ENCODE results near the gene MYH14.
A peak's percentile ranks its signal among the peaks of the same experiment; 100 is the strongest.

MYH14 gene

DNA sequence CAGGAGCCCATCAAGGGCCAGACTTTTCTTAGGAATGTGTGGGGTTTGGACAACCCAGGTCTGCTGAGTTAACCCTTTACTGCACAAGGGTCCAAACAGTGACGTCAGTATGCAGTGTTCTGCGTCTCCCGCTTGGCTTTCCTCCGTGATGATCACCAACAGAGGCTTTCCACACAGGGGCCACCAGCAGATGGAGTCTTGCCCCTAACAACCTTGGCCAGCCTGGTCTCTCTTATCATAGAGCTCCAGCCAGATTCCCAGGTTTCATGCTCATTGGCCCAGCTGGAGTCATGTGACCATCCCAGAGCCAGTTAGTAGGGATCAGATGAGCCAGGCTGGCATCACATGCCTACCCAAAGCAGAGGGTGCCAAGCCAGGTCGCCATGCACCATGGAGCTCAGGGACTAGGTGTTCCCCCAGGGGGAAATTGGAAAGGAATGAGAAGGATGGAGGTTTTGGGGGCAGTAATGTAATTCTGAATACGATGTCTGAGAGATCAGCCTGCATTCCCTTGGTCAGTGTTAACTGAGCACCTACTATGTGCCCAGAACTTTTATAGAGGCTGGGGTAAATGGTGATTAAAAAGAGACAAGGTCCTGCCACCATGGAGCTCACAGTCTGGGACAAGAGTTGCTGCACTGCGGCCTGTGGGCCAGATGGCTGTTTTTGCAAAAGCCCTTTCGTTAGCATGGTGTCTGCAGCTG lies 61.2 kb downstream of the MYH14 start:
- DNase-seq: peak in 1 of 4 experiments; percentile 10

DNA sequence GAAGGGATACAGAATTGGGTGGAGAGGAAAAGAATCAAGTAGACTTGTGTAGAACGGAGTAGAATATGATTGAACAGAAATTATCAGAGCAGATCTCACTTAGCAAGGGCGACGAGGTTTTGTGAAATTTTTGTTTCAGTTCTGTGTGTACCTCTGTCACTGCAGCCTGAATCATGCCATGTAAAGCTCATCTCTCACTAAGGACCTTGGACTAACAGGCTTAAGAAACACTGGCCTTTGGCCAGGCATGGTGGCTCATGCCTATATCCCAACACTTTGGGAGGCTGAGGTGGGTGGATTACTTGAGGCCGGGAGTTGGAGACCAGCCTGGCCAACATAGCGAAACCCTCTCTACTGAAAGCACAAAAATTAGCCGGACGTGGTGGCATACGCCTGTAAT lies 62.6 kb downstream of the MYH14 start:
- no peak for DNase-seq

DNA sequence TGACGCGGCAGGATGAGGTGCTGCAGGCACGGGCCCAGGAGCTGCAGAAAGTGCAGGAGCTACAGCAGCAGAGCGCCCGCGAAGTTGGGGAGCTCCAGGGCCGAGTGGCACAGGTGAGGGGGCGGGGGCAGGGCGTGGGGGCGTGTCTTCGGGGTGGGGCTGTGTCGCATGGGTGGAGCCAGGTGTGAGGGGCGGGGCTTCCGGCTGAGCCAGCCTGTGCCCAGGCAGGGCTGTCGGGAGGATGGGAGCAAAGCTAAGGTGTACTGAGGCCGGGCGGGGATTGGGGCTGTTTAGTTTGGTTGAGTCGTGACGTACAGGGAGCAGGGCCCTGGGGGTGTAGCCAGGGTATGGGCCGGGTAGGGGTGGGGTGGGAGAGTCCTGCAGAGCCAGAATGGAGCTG lies 63.5 kb downstream of the MYH14 start:
- no peak for DNase-seq

GRCh38 chr19:50268041-50268440 lies 64.6 kb downstream of the MYH14 start:
- peak in 1 of 4 experiments; percentile 22 for DNase-seq

- DNase-seq: no peak
Observed at GRCh38 chr19:50268501-50268900, 65.1 kb downstream of the MYH14 start.

GRCh38 chr19:50269653-50270052 lies 66.2 kb downstream of the MYH14 start:
- DNase-seq: no peak

GRCh38 chr19:50272263-50272897 lies 69.0 kb downstream of the MYH14 start:
- no peak for DNase-seq

DNA sequence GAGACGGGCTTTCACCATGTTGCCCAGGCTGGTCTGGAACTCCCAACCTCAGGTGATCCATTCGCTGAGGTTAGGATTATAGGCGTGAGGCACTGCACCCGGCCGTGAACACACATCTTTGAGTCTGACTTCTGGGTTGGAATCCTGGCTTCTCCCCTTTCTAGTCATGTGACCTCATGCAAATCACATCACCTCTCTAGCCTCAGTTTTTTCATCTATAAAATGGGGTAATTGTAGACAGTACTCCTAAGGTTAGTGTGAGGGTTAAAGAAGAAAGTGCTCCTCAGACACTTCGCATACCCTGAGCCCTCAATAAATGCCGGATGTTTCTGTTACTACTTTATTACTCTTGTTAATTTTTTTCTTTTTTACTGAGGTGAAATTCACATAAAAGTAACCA lies 70.4 kb downstream of the MYH14 start:
- no peak for DNase-seq

DNA sequence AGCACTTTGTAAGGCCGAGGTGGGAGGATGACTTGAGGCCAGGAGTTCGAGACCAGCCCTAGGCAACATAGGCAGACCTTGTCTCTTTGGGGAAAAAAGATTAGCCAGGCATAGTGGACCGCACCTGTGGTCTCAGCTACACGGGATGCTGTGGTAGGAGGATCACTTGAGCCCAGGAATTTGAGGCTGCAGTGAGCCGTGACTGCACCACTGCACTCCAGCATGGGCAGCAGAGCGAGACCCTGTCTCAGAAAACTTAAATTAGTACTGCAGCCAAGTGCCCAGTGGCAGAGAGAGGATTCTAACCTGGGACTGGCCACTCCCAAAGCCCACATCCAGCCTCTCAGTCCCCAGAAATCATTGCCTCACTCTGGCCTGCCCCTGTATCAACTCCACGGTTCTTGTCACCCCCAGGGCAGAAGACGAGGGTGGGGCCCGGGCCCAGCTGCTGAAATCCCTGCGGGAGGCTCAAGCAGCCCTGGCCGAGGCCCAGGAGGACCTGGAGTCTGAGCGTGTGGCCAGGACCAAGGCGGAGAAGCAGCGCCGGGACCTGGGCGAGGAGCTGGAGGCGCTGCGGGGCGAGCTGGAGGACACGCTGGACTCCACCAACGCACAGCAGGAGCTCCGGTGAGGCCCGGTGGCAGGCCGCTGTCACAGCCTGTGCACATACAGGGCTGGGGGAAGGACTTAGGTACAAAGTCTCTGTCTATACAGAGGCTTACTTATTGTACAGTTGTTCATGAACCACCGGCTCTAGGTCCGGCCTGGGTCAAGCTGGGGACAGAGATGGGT lies 72.4 kb downstream of the MYH14 start:
- DNase-seq: no peak

DNA sequence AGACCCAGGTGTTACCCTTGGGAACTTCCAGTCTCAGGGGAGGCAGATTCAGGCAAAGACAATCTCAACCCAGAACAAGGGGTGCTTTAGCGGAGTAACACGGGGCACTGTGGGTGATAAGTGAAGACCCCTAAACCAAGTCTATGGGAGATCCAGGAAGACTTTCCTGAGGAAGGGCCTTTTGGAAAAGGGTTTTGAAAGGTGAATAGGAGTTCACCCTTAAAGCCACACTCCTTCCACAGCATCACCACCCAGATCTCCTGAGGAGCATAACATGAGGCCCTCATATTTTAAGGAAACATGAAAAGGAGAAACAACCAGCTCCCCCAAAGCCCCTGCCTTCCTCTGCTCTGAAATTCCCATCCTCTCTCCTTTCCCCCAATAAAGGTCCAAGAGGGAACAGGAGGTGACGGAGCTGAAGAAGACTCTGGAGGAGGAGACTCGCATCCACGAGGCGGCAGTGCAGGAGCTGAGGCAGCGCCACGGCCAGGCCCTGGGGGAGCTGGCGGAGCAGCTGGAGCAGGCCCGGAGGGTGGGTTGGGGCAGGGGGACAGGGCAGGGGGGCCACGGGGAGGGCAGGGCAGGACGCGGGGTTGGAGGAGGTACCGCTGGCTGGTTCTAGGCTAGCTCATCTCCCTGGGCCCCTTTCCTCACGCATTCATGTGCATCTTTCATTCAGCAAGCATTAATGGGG lies 73.1 kb downstream of the MYH14 start:
- no peak for DNase-seq

GRCh38 chr19:50277966-50278580 lies 74.7 kb downstream of the MYH14 start:
- DNase-seq: no peak

GRCh38 chr19:50280074-50280473 lies 76.7 kb downstream of the MYH14 start:
- no peak for DNase-seq

DNA sequence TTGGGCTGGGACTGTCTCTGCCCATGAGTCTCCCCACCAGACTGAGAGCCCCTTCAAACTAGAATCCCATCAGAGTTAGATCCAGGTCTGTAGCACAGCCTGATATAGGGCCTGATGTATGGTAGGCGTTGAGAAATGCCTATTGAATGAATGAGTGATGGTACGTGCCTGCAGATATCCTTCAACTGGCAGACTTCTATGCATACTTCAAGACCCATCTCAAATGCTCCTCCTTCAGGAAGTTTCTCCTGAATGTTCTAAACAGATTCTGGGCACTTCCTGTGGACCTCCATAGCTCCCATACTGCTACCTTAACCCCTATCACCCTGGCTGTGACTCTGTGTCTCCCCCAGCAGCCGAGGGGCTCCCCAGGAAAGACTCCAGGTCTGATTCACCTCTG lies 77.6 kb downstream of the MYH14 start:
- no peak for DNase-seq

DNA sequence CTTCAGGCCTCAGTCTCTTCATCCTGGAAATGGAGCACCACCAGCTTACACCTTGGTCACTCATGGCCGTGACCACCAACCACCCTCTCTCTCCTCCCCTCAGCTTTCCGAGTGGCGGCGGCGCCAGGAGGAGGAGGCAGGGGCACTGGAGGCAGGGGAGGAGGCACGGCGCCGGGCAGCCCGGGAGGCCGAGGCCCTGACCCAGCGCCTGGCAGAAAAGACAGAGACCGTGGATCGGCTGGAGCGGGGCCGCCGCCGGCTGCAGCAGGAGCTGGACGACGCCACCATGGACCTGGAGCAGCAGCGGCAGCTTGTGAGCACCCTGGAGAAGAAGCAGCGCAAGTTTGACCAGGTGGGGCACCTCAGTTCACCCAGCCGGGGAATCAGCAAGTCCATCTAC lies 78.1 kb downstream of the MYH14 start:
- DNase-seq: no peak

DNA sequence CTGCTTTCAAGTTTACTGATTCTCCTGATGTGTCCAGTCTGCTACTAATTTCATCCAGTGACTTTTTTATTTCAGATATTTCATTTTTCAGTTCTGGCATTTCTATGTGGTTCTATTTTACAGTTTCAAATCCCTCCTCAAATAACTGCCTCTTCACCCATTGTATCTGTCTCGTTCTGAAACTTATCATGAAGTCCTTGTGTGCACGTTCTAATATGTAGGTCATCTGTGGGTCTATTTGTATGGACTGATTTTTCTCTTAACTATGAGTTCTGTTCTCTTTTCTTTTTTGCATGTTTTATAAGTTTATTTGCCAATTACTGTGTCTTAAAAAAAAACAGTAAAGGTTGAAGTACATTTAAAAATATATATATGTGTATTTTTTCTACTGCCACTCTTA lies 82.4 kb downstream of the MYH14 start:
- no peak for DNase-seq

- no peak for DNase-seq
Observed at GRCh38 chr19:50286443-50286842, 83.0 kb downstream of the MYH14 start.

DNA sequence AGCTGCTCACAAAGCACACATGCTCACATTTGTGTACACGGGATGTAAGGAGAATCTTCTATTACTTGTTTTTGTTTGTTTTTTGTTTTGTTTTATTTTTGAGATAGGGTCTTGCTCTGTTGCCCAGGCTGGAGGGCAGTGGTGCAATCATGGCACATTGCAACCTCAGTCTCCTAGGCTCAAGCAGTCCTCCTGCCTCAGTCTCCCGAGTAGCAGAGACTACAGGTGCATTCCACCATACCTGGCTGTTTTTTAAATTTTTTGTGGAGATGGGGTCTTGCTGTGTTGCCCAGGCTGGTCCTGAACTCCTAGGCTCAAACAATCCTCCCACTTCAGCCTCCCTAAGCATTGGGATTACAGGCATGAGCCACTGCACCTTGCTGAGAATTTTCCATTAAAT lies 83.9 kb downstream of the MYH14 start:
- DNase-seq: no peak

DNA sequence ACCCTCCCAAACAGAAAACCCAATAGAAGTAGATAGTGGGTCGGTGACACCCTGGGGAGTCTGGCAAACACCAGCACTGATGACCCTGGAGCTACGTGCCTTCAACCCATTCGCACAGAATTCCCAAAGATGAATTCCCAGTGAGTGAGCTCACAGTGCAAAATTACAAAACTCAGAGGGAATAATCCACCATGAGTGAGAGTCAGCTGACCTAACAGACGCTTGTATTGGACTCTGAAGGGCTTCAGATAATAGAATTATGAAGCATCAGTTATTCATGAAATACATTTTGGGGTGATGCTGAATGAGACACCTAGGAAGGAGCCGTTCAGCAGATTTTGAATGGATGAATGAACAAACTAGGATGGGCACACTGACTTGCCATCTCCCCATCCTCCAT lies 85.5 kb downstream of the MYH14 start:
- no peak for DNase-seq

- no peak for DNase-seq
Observed at GRCh38 chr19:50290011-50290410, 86.6 kb downstream of the MYH14 start.

- DNase-seq: no peak
Observed at GRCh38 chr19:50290775-50291174, 87.4 kb downstream of the MYH14 start.

DNA sequence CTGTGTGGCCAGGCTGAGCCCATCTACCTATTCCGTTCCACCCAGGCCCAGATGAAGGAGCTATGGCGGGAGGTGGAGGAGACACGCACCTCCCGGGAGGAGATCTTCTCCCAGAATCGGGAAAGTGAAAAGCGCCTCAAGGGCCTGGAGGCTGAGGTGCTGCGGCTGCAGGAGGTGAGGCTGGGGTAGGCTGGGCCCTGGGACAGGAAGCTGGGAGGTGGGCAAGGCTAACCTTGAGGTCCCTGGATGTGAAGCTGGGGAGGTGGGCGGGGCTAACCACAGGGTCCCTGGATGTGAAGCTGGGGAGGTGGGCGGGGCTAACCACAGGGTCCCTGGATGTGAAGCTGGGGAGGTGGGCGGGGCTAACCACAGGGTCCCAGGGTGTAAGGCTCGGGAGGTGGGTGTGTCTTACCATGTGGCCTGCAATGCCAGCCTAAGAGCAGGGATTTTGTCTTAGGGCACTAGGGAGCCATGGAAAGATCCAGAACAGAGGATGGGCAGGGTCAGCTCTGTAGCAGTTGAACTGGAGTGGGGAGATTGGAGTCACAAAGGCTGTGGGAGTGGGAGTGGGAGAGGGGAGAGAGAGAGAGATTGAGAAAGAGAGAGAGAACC lies 88.9 kb downstream of the MYH14 start:
- no peak for DNase-seq

DNA sequence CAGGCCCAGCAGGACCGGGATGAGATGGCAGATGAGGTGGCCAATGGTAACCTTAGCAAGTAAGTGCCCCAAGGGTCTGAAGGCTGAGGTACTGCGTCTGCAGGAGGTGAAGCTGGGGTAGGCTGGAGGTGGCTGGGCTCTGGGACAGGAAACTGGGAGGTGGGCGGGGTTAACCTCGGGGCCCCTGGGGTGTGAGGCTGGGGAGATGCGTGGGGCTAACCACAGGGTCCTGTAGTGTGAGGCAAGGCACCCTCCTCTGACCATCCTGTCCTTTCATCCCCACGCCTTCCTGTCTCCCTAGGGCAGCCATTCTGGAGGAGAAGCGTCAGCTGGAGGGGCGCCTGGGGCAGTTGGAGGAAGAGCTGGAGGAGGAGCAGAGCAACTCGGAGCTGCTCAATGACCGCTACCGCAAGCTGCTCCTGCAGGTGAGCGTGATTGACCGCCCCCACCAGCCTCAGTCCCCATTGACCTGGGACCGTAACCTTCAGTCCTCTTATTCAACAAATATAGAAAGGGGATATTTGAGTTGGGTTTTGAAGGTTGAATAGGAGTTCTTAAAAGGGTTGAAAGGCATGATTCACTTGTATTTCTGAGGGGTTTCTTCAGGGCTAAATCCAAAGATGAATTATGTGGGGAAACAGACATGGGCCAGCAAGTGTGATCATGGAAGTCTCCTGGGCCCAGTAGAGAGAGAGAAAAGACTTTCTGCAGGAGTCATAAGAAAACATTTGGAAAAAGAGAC lies 90.0 kb downstream of the MYH14 start:
- DNase-seq: no peak
